Fibroblast of lung (primary cell): Measurements from ENCODE around the gene RALGDS. TPM values are rescaled to one million over a fixed set of nuclear protein-coding genes. Genes with fewer than 3 reads are reported as not detected.
"Not testable (repeated sequence)": the region's sequence is repeated elsewhere in the genome, so short reads cannot be mapped to it uniquely, and the experiment has no call there.

ENCODE experiments used
- DNase-seq, 2 donors: peaks; one replicate each; pipeline versions ENCODE4 v3.0.0 to v3.0.0-alpha.2; 2010; ENCODE audit warnings: low read depth in 2 of 2
- H2AFZ ChIP-seq: 2 replicates; pipeline ENCODE4 v1.5.1; 2012; ENCODE audit warnings: low read length, control low read depth, inconsistent platforms
- H3K27ac ChIP-seq: 2 replicates; pipeline ENCODE4 v1.5.1; 2011; ENCODE audit warnings: low read length, control low read depth; ENCODE audit not compliant: insufficient read depth
- H3K27me3 ChIP-seq: 2 replicates; pipeline ENCODE4 v1.5.1; 2011; ENCODE audit warnings: mild to moderate bottlenecking, low read length; ENCODE audit not compliant: control insufficient read depth, insufficient read depth
- H3K36me3 ChIP-seq: 2 replicates; pipeline ENCODE4 v1.5.1; 2011; ENCODE audit warnings: low read length; ENCODE audit not compliant: control insufficient read depth, insufficient read depth
- H3K4me1 ChIP-seq: 2 replicates; pipeline ENCODE4 v1.5.1; 2011; ENCODE audit warnings: low read length; ENCODE audit not compliant: control insufficient read depth, insufficient read depth; ENCODE audit errors: extremely low read depth
- H3K4me2 ChIP-seq: 2 replicates; pipeline ENCODE4 v1.5.1; 2011; ENCODE audit warnings: low read length, control low read depth; ENCODE audit not compliant: insufficient read depth; ENCODE audit errors: extremely low read depth
- H3K4me3 ChIP-seq, 4 experiments: fragments of 200-600 bp in 1 of 4; sonication (generic) in 1 of 4; replicated peaks in 1 of 4; 2 replicates each; pipeline ENCODE4 v1.5.1; 2011 to 2016; ENCODE audit warnings: low read length in 4 of 4, low read depth in 3 of 4, mild to moderate bottlenecking in 3 of 4, control low read depth in 2 of 4, inconsistent platforms in 1 of 4, mixed read lengths in 1 of 4; ENCODE audit not compliant: insufficient read depth in 1 of 4; ENCODE audit errors: control extremely low read depth in 1 of 4
- H3K79me2 ChIP-seq: 2 replicates; pipeline ENCODE4 v1.5.1; 2012; ENCODE audit warnings: mild to moderate bottlenecking, low read length, inconsistent platforms; ENCODE audit not compliant: control insufficient read depth, insufficient read depth
- H3K9ac ChIP-seq: 2 replicates; pipeline ENCODE4 v1.5.1; 2011; ENCODE audit warnings: mild to moderate bottlenecking, low read length, control low read depth; ENCODE audit not compliant: insufficient read depth
- H3K9me3 ChIP-seq: 2 replicates; pipeline ENCODE4 v1.5.1; 2012; ENCODE audit warnings: low read depth, low read length; ENCODE audit not compliant: control insufficient read depth, insufficient read depth
- H4K20me1 ChIP-seq: 2 replicates; pipeline ENCODE4 v1.5.1; 2011; ENCODE audit warnings: low read length; ENCODE audit not compliant: control insufficient read depth, insufficient read depth; ENCODE audit errors: extremely low read depth
- EZH2 ChIP-seq: IDR thresholded peaks from 2 replicates; pipeline ENCODE4 v1.5.1; 2012; ENCODE audit warnings: low read length, control low read depth, mild to moderate bottlenecking; ENCODE audit errors: missing control alignments
- polyA plus RNA-seq, 2 donors: library from polyadenylated mRNA; depleted of rRNA in 1 of 2; stranded (reverse) in 1 of 2; unstranded in 1 of 2; fragments of >200 nt; gene quantifications; 2 replicates each; pipeline ENCODE4 v1.2.1, GENCODE V29; 2011 to 2012; ENCODE audit warnings: missing spikeins in 1 of 2
- total RNA-seq: library from RNA; depleted of rRNA; stranded (reverse); fragments of >200 nt; gene quantifications from 2 replicates; pipeline ENCODE4 v1.2.1, GENCODE V29; 2014
- TF ChIP-seq, protein P1 (sequence below), 2 donors: IDR thresholded peaks in 1 of 2; conservative IDR thresholded peaks in 1 of 2; 1 replicate in 1 of 2; 2 replicates in 1 of 2; pipeline ENCODE4 v1.5.1; 2011 to 2012; ENCODE audit warnings: low read length in 2 of 2, control low read depth in 1 of 2, inconsistent platforms in 1 of 2, low read depth in 1 of 2, mild to moderate bottlenecking in 1 of 2

The RALGDS gene
- total and polyA plus RNA-seq, 2 donors (not counting 1 experiment from before 2014, with no cell fraction given) = 16.6 to 23.6 TPM

DNA sequence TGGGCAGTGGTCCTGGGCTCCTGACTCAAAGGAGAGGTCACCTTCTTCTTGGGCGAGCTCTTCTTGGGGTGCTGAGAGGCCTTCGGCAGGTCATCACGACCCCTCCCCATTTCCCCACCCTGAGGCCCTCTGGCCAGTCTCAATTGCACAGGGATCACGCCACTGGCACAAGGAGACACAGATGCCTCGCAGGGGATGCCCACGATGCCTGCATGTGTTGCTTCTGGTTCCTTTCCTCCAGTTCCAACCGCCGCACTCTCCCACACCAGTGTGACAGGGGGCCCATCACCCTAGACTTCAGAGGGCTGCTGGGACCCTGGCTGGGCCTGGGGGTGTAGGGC, 57.9 kb downstream of the RALGDS start:
- peaks cover 1% of the 10 kb centered on the region for H3K36me3 ChIP-seq
- H3K79me2 ChIP-seq = no peaks in the 10 kb centered on the region
- H3K9me3 ChIP-seq = no peaks in the 10 kb centered on the region
- H3K27me3 ChIP-seq = no peaks in the 10 kb centered on the region
- H3K9ac ChIP-seq = no peak overlapping the region
- DNase-seq = no peak
- H3K4me1 ChIP-seq = no peaks in the 10 kb centered on the region
- H3K27ac ChIP-seq = no peak overlapping the region
- no peak overlapping the region for H3K4me2 ChIP-seq
- H2AFZ ChIP-seq = no peak overlapping the region
- TF ChIP-seq, protein P1, sequence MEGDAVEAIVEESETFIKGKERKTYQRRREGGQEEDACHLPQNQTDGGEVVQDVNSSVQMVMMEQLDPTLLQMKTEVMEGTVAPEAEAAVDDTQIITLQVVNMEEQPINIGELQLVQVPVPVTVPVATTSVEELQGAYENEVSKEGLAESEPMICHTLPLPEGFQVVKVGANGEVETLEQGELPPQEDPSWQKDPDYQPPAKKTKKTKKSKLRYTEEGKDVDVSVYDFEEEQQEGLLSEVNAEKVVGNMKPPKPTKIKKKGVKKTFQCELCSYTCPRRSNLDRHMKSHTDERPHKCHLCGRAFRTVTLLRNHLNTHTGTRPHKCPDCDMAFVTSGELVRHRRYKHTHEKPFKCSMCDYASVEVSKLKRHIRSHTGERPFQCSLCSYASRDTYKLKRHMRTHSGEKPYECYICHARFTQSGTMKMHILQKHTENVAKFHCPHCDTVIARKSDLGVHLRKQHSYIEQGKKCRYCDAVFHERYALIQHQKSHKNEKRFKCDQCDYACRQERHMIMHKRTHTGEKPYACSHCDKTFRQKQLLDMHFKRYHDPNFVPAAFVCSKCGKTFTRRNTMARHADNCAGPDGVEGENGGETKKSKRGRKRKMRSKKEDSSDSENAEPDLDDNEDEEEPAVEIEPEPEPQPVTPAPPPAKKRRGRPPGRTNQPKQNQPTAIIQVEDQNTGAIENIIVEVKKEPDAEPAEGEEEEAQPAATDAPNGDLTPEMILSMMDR (conservative IDR thresholded peaks at IDR 0.05 in 1 of 2, IDR thresholded peaks at IDR 0.05 in 1 of 2; ENCODE audit: low read depth in 1 of 2, low read length in 2 of 2) = no peak
- no peak for TF ChIP-seq EZH2
- H4K20me1 ChIP-seq = no peaks in the 10 kb centered on the region
- no peak overlapping the region for H3K4me3 ChIP-seq

DNA sequence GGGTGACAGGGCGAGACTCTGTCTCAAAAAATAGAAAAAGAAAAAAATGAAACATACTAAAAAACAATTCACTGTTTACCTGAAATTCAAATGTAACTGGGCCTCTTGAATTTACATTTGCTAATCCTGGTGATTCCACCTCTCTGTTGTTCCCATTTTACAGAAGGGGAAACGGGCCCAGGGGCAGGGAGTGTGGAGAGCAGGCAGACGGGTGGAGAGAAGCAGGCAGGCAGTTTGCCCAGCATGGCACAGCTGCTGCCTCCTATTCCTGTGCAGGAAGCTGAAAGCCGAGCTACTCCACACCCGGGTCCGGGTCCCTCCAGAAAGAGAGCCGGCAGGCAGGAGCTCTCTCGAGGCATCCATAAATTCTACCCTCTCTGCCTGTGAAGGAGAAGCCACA, 58.5 kb downstream of the RALGDS start:
- not testable (repeated sequence) for H3K4me2 ChIP-seq, DNase-seq, H3K4me3 ChIP-seq, H3K9ac ChIP-seq, H4K20me1 ChIP-seq, H3K27ac ChIP-seq, H3K36me3 ChIP-seq, H3K4me1 ChIP-seq, H3K27me3 ChIP-seq, H3K9me3 ChIP-seq, H2AFZ ChIP-seq, H3K79me2 ChIP-seq

DNA sequence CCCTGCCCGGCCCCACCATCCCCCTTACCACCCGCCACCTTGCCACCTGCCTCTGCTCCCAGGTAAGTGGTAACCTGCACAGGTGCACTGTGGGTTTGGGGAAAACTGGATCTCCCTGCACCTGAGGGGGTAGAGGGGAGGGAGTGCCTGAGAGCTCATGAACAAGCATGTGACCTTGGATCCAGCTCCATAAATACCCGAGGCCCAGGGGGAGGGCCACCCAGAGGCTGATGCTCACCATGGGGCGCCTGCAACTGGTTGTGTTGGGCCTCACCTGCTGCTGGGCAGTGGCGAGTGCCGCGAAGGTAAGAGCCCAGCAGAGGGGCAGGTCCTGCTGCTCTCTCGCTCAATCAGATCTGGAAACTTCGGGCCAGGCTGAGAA, 59.3 kb downstream of the RALGDS start, which contains the start of gene CEL:
Gene CEL (plus strand): TSS at position 218 of the 382 bp plus-strand sequence. CDS start 22 bp downstream, at position 240.
- DNase-seq, H3K27me3 ChIP-seq, H3K4me1 ChIP-seq, H3K27ac ChIP-seq, H2AFZ ChIP-seq, H3K9me3 ChIP-seq, H3K36me3 ChIP-seq, H3K4me2 ChIP-seq, H3K79me2 ChIP-seq, H3K9ac ChIP-seq, H4K20me1 ChIP-seq, H3K4me3 ChIP-seq: not testable (repeated sequence)

DNA sequence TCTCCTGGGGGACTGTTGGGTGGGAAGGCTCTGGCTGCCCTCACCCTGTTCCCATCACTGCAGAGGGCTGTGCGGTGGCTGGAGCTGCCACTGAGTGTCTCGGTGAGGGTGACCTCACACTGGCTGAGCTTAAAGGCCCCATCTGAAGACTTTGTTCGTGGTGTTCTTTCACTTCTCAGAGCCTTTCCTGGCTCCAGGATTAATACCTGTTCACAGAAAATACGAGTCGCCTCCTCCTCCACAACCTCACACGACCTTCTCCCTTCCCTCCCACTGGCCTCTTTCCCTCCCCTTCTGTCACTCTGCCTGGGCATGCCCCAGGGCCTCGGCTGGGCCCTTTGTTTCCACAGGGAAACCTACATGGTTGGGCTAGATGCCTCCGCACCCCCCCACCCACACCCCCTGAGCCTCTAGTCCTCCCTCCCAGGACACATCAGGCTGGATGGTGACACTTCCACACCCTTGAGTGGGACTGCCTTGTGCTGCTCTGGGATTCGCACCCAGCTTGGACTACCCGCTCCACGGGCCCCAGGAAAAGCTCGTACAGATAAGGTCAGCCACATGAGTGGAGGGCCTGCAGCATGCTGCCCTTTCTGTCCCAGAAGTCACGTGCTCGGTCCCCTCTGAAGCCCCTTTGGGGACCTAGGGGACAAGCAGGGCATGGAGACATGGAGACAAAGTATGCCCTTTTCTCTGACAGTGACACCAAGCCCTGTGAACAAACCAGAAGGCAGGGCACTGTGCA, 59.8 kb downstream of the RALGDS start:
- not testable (repeated sequence) for H4K20me1 ChIP-seq, H3K9me3 ChIP-seq, H3K79me2 ChIP-seq, DNase-seq, H3K4me3 ChIP-seq, H3K36me3 ChIP-seq, H3K4me2 ChIP-seq, H3K27ac ChIP-seq, H2AFZ ChIP-seq, H3K9ac ChIP-seq, H3K4me1 ChIP-seq, H3K27me3 ChIP-seq
